ENCODE data around the gene KRT3. TPM values are rescaled to one million over a fixed set of nuclear protein-coding genes. Genes with fewer than 3 reads are reported as not detected.

Gene KRT3
- total and polyA plus RNA-seq, 10 donors = not detected

DNA sequence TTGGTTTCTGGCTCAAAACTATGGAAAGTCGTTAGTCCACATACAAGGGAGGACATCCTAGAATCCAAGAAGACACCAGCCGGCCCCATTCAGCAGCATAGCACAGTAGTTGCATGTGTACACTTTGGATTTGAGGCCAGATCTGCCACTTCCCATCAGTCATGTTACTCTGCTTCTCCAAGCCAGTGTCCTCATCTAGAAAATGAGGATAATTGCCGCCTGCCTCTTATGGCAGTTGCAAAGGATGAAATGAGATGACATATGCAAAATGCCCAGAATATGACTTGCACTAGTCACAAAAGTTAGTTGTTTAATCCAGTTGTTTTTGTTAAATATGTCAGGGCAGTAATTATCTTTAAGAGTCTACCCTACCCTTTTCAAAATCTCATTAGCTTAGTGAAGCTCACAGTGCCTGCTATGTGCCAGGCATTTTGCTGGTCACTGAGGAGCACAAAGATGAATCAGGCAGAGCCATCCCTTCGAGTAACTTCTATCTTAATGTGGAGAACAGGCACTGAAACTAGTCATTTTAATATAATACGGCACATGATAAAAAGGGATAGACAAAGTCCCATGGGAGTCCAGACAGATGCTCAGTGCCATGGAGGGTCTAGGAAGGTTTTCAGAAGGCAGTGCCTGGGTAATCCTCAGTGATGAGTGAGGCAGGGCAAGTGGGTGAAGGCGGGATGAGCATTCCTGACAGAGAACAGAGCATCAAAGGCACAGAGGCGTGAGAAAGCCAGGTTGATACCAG is 12.2 kb downstream of the KRT3 start:
- WGBS, 5 donors = 81 to 90% (median 83%) methylated on average over 7 of the region's 7 CpGs
- intact Hi-C loops (cut with DNase I; ENCODE audit: low total_unique reads) = no loop called here
- Histone ChIP-seq H3K36me3 (no peaks in the 10 kb centered on the region), H3K27me3 (replicated peaks in 1 of 7) (peaks cover 0 to 27% (median 3%) of the 10 kb centered on the region in 7 donors), H3K4me1 (no peaks in the 10 kb centered on the region), H3K9me3 (no peaks in the 10 kb centered on the region), H3K27ac (no peak overlapping the region), H3K4me3 (no peak overlapping the region)
- TF ChIP-seq POLR2A (IDR thresholded peaks at IDR 0.05) (no peak), CTCF (IDR thresholded peaks at IDR 0.05 in 8 of 11, conservative IDR thresholded peaks at IDR 0.05 in 3 of 11) (no peak), POLR2AphosphoS5 (IDR thresholded peaks at IDR 0.05) (no peak)
- DNase-seq = no peak

DNA sequence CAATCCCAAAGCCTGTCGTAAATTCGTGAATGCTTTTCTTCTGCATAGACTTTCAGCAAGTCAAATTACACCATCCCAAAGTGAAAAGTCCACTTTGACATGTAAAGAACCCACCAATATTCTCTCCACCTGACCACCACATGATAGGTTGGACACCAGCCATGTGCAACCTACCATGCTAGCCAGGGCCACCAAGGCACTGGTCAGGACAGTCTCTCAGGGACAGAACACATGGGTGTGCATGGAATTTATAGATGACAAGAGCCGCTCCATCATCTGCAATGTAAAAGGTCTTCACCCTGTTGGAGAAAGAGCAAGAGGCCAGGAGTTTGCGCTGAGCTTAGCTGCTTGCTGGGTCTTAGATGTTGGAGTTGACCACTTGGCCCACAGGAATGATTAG is 13.4 kb downstream of the KRT3 start:
- no peak for DNase-seq
- no peak overlapping the region for H3K27ac ChIP-seq
- peaks cover 0 to 16% (median 0%) of the 10 kb centered on the region in 7 donors for H3K27me3 ChIP-seq (replicated peaks in 1 of 7)
- no peaks in the 10 kb centered on the region for H3K9me3 ChIP-seq
- H3K4me3 ChIP-seq = no peak overlapping the region
- TF ChIP-seq POLR2A (IDR thresholded peaks at IDR 0.05) = no peak
- no peak for TF ChIP-seq CTCF (IDR thresholded peaks at IDR 0.05 in 8 of 11, conservative IDR thresholded peaks at IDR 0.05 in 3 of 11)
- TF ChIP-seq POLR2AphosphoS5 (IDR thresholded peaks at IDR 0.05) = no peak
- H3K36me3 ChIP-seq = no peaks in the 10 kb centered on the region
- intact Hi-C loops (cut with DNase I; ENCODE audit: low total_unique reads) = no loop called here
- WGBS, 5 donors = 89 to 94% (median 91%) methylated on average over 4 of the region's 4 CpGs
- no peaks in the 10 kb centered on the region for H3K4me1 ChIP-seq

GRCh38 chr12:52781399-52782082 is 14.4 kb downstream of the KRT3 start:
- peaks cover 0 to 16% (median 0%) of the 10 kb centered on the region in 7 donors for H3K27me3 ChIP-seq (replicated peaks in 1 of 7)

GRCh38 chr12:52779914-52780313 is 16.0 kb downstream of the KRT3 start:
- intact Hi-C loops (cut with DNase I; ENCODE audit: low total_unique reads) = no loop called here
- Histone ChIP-seq H3K27me3 (replicated peaks in 1 of 7) (peaks cover 0 to 18% (median 0%) of the 10 kb centered on the region in 7 donors), H3K4me1 (no peaks in the 10 kb centered on the region), H3K27ac (no peak overlapping the region), H3K9me3 (no peaks in the 10 kb centered on the region), H3K36me3 (no peaks in the 10 kb centered on the region), H3K4me3 (no peak overlapping the region)
- 85 to 95% (median 93%) methylated on average over 6 of the region's 6 CpGs for WGBS, 5 donors
- TF ChIP-seq POLR2AphosphoS5 (IDR thresholded peaks at IDR 0.05) (no peak), CTCF (IDR thresholded peaks at IDR 0.05 in 8 of 11, conservative IDR thresholded peaks at IDR 0.05 in 3 of 11) (no peak), POLR2A (IDR thresholded peaks at IDR 0.05) (no peak)
- DNase-seq = no peak

More at GRCh38 chr12:52781399-52782082, 14.4 kb downstream of the KRT3 start:
- Histone ChIP-seq H3K36me3 (no peaks in the 10 kb centered on the region), H3K4me1 (no peaks in the 10 kb centered on the region), H3K27ac (no peak overlapping the region), H3K9me3 (no peaks in the 10 kb centered on the region), H3K4me3 (no peak overlapping the region)
- WGBS, 5 donors = 70 to 84% (median 73%) methylated on average over 4 of the region's 4 CpGs
- intact Hi-C loops (cut with DNase I; ENCODE audit: low total_unique reads) = no loop called here
- no peak for TF ChIP-seq POLR2A (IDR thresholded peaks at IDR 0.05)
- TF ChIP-seq POLR2AphosphoS5 (IDR thresholded peaks at IDR 0.05) = no peak
- DNase-seq = no peak

Data from spleen (tissue), 11 donors.